Stimulated activated CD4-positive, alpha-beta T cell treated with anti-CD3 and anti-CD28 coated beads, Interleukin-2, amount 100 ng/mL, for 4 hours (primary cell): ENCODE measurements around the gene CCDC178.
"Not testable (repeated sequence)": the region's sequence is repeated elsewhere in the genome, so short reads cannot be mapped to it uniquely, and the experiment has no call there.

Source experiments
- DNase-seq: peaks from one replicate; pipeline ENCODE4 v3.0.0-alpha.2; 2020; ENCODE audit warnings: low read depth

The CCDC178 gene

DNA sequence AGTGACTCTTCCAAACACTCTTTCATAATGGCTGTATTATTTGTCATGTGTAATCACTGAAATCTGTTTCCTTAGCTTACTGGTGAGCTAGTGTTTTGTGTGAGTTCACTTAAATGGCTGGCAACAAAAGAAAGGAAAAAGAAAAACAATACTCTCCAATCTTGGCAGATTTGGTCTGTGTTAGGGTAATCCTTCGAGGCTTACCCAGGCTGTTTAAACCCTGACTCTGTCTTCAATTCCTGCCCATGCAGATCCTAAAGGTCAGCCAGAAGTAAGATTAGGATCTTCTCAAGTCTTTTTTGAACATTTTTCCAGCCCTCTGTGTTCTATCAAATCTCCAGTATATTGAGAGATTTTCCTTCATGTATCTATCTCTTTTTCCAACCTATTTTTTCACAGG is 85.3 kb downstream of the CCDC178 start:
- no peak for DNase-seq

DNA sequence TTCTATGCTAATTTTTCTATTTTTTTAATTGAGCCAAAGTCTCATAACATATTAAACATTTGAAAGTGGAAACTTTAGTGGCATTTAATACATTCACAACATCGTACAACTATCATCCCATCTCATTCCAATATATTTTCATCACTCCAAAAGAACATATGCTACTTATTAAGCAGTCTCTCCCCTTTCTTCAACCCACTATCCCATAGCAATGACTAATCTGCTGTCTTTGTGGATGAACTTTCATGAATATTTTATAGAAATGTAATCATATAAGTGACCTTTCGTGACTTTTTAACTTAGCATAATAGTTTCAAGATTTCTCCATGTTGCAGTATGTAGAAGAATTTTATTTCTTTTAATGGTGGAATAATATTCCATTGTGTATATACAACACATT is 90.3 kb downstream of the CCDC178 start:
- DNase-seq, result no peak

DNA sequence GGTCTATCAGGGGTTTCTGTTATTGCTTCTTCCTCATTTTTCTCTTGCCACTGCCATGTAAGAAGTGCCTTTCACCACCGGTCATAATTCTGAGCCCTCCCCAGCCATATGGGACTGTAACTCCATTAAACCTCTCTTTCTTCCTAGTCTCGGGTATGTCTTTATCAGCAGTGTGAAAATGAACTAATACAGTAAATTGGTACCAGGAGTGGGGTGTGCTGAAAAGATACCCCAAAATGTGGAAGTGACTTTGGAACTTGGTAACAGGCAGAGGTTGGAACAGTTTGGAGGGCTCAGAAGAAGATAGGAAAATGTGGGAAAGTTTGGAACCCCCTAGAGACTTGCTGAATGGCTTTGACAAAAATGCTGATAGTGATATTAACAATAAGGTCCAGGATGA is 100.8 kb downstream of the CCDC178 start:
- not testable (repeated sequence) for DNase-seq

DNA sequence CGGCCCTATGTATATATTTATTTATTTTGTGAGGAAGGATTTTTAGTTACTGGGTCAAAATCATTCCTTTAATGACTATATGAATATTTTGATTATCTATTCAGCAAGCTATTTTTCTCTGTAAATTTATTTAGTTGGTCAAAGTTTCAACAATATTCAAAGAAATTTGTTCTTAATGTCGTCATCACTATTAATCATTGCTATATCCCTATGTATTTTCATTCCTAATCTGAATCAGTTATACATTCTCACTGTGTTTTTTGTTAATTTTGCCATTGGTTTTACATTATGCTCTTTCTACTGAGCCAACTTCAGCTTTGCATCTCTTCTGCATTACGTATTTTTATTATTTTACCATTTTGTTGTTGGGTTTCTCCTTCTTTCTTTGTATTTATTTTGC is 105.7 kb downstream of the CCDC178 start:
- no peak for DNase-seq

DNA sequence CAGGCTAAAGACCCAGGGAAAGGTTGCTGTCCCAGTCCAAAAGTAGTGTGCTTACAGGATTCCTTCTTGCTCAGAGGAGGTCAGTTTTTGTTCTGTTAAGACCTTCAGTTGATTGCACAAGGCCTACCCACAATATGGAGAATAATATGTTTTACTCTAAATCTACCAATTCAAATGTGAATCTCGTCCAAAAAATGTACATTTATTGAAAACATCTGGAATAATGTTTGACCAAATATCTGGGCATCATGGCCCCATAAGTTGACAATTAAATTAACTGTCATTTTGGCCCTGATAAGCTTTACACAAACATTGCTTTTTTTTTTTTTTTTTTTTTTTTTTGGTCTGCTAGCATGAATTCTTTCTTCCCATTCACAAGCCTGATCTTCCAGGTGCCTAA is 109.8 kb downstream of the CCDC178 start:
- no peak for DNase-seq

DNA sequence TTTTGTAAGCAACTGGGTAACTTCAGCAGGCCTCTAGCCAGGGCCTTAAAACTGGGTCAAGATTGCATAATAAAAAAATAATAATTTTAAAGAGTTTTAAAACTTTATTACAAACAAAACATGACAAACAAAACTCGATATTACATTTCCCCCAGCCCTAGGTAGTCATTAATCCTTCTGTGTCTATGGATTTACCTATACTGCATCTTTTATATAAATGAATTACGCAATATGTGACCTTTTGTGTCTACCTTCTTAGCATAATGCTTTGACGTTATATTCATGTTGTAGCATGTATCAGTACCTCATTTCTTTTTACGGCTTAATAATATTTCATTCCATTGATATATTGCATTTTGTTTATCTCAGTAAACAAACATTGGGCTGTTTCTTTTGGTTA is 113.5 kb downstream of the CCDC178 start:
- no peak for DNase-seq

DNA sequence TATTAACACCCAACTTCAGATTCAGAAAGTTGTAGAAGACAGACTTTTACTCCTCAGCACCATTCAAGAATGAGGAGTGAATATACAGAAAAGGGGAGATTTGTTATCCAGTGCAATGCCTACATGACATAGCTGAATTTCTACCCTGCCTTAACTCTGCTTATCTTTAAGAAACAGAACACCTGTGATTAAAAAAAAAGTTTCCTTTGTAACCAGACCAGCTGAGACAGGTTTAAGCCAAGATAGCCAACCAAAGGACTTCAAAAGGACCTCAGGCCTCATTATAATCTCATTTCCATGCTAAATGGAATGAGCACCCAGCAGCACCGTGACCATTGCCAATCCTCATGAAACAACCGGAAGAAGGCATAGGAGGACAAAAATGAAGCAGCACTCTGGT is 122.9 kb downstream of the CCDC178 start:
- no peak for DNase-seq

DNA sequence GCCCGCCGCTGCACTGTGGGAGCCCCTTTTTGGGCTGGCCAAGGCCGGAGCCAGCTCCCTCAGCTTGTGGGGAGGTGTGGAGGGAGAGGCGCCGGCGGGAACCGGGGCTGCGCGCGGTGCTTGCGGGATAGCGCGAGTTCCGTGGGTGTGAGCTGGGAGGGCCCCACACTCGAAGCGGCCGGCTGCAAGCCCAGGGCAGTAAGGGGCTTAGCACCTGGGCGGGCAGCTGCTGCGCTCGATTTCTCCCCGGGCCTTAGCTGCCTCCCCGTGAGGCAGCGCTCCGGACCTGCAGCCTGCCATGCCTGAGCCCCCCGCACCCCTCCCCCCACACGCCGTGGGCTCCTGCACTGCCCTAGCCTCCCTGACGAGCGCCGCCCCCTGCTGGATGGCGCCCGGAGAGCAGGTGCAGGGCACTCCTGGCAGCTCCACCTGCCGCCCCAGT is 124.4 kb downstream of the CCDC178 start:
- no peak for DNase-seq

DNA sequence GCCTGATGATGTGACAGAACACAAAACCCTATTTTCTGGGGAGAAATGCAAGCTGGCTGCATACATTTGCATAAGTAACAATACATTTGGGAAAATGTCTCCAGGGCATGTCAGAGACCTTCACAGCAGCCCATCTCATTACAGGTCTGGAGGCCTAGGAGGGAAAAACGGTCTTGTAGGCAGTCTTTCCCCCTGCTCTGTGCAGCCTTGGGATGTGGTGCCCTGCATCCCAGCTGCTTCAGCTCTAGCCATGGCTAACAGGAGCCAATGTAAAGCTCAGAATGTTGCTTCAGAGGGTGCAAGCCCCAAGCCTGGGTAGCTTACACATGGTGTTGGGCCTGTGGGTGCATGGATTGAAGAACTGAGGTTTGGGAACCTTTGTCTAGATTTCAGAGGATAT is 133.0 kb downstream of the CCDC178 start:
- DNase-seq, result no peak

DNA sequence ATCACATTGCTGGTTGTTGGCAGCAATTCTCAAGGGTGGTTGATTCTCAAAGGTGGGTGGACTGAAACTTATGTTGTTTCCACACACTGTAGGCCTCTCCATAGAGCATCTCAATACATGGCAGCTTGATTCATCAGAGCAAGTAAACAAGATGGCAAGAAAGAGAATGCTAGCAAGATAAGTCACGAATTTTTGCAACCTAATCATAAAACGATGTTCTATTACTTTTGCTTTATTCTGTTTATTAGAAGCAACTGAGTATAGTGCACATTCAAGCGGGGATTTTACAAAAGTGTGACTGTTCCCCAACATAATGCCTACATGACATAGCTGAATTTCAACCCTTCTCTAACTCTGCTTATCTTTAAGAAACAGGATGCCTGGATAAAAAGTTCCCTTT is 136.2 kb downstream of the CCDC178 start:
- DNase-seq, result no peak

DNA sequence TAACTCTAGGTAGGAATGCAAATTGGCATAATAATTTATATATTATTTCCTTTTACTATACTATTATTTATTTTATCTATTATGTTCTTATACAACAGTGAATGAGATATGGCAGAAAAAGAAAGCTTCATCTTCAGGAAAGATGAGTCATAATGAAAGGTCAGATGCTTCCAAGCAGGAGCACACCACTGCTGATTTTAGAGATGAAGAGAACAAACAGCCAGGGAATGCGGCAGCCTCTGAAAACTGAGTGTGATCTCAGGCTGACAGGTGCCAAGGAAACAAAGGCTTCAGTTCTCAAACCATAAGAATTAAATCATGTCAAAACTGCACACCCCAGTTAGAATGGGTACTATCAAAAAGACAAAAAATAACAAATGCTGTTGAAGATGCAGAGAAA is 149.0 kb downstream of the CCDC178 start:
- no peak for DNase-seq

DNA sequence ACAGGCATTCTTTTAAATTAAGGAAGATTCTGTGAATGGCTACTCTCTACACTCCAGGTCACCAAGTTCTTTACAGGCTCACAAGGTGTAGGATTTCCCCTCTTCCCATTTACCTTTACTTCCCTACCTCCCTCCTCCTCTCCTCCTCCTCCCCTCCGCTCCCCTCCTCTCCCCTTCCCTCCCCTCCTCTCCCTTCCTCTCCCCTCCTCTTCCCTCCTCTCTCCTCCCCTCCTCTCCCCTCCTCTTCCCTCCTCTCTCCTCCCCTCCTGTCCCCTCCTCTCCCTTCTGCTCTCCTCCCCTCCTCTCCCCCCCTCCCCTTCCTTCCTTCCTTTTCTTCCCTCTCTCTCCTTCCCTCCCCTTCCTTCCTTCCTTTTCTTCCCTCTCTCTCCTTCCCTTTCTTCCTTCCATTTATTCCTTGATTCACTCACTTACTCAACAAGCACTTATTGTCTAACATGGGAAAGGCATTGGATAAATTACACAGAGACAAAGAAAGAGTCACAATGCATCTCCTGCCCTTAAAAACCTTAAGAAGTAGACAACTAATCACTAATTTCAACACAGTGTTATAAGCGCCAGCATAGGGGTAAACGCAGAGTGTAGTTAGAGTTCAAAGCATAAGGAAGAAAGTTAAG is 152.3 kb downstream of the CCDC178 start:
- DNase-seq, result no peak

DNA sequence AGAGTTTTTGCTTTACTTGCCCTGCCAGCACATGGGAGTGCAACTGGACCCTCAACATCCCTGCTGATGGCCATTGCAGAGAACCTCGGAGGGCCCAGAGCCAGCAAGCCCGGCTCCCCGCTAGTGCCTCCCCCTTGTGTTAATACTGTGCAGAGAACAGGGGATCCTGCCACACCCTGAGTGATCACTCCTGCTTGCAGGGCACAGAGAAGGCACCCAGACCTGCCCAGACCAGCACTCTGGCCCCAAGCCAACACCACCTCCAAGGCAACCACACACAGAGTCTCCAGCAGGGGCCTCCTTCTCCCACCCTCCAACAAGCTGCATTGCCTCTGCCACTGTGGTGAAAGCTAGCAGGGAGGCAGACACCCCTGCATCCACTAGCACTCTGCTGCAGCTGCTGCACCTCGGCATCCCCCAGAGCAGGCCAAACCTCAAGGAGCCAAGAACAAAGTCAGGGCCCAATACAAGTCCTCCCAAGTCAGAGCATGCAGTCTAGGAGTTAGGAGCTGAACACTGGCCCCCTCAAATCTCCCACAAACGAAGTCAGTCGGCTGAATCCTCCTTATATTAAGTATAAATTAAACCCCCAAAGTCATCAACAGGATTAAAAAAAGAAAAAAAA is 157.7 kb downstream of the CCDC178 start:
- no peak for DNase-seq

DNA sequence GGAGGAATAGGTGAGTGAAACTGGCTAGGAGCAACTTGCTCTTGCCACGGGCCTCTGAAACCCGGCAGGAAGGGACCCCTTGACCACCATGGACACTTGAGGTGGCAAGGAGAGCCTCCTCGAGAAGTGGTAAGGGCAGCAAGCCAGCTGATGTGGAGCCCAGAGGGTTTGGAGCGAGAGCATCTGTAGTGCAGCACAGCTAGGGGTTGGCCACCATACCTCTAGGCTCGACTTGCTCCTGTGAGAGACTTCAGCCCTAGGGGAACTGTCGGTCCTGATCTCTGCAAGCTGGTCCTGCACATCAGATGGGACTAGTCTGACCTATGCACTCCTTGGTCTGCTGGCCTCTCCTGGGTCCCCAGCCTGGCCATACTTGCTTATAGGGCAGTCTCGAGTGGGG is 158.4 kb downstream of the CCDC178 start:
- no peak for DNase-seq

DNA sequence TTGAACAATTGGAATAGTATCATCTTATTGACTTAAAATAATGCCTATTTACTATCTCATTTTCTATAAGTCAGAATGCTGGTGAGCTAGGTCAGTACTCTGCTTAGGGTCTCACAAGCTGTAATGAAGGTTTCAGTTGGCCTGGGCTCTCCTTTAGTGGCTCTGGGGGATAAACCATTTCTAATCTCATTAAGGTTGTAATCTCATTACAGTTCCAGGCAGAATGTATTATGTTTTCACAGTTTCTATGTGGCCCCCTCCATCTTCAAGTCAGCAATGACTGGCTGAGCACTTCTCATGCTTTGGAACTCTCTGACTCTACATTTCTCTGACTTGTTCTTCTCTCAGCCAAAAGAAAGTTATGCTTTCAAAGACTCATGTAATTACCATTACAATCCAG is 163.1 kb downstream of the CCDC178 start:
- no peak for DNase-seq

DNA sequence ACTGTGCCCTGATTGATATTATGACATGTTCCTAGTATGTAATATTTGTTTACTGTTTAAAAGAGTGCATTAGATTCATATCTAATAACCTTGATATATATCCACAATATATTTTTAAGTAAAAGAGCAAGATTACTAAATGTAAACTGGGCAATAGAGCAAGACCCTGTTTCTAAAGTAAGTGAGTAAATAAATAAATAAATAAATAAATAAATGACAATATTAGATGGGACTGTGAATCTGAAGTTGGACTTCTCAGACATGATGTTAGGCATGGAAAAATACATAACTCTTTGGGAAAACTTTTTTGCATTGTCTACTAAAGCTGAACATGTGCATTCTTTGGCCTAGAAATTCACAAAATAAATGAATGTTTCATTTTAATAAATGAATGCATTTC is 164.7 kb downstream of the CCDC178 start:
- no peak for DNase-seq

DNA sequence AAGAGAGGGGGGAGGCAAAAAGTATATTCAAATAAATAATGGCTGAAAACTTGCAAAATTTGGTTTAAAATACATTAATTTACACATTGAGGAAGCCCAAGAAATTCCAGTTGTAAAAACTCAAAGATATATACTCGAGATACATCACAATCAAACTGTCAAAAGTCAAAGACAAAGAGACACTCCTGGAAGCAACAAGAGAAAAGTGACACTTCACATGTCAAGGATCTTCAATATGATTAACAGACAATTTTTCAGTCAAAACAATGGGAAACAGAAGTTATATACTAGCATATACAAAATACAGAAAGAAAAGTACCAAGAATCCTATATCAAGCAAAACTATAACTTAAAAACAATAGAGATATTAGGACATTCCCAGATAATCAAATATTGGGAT is 170.2 kb downstream of the CCDC178 start:
- no peak for DNase-seq

DNA sequence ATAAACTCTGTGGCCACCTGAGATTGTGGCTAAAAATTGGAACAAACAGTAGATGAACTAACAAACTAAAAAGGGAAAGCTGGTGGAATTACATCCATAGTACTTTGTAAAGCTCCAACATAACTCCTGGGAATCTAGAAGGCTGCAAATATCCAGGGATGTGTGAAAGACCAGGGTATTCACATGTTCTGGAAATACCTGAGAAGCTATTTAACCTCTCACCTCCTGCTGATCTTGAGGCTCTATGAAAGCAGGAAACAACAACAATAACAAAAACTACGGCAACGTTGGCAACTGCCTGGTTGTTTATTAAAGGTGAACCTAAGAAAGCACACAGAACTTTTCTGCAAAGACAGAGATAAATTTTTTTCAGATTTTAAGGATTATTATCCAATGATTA is 171.3 kb downstream of the CCDC178 start:
- DNase-seq, result no peak

DNA sequence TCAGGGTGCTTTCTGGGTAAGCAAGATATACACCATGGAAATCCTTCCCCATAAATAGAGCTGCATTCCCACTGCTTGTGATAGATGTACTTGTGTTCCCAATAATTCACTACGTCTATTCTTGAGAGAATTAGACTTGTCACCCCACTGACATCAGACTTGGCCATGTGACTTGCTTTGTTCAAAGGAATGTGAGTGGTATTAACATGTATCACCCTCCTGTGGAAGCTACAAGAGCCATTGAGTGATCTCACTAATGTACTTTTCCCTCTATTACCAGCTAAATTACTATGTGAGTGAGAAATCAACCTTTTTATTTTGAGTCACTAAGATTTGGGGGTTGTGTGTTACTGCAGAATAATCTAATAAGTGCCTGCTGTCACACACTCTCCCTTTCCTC is 176.0 kb downstream of the CCDC178 start:
- no peak for DNase-seq

DNA sequence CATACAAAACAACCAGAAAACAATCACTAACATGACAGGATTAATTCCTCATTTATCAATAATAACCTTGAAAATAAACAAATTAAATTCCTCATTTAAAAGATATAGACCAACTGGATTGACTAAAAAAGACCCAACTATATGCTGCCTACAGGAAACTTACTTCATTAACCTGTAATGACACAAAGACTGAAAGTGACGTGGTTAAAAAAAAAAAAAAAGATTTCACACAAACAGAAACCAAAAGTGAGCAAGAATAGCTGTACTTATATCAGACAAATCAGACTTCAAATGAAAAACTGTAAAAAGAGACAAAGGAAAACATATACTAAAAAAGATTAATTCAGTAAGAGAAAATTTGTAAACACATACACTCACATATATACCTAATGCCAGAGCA is 201.2 kb downstream of the CCDC178 start:
- no peak for DNase-seq

DNA sequence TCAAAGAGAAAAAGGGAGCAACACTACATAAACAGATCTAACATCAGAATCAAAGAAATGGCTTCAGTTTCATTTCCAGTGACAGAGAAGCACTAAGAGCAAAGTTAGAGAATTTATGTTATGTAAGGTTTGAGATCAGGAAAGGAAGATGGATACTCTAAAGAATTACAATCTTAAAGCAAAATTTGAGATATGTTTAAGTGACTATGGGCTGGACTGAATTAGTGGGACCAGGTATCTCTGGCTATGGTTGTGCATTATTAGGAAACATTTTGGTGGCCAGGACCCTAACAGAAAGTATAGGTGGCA is 208.2 kb downstream of the CCDC178 start:
- DNase-seq, result no peak

DNA sequence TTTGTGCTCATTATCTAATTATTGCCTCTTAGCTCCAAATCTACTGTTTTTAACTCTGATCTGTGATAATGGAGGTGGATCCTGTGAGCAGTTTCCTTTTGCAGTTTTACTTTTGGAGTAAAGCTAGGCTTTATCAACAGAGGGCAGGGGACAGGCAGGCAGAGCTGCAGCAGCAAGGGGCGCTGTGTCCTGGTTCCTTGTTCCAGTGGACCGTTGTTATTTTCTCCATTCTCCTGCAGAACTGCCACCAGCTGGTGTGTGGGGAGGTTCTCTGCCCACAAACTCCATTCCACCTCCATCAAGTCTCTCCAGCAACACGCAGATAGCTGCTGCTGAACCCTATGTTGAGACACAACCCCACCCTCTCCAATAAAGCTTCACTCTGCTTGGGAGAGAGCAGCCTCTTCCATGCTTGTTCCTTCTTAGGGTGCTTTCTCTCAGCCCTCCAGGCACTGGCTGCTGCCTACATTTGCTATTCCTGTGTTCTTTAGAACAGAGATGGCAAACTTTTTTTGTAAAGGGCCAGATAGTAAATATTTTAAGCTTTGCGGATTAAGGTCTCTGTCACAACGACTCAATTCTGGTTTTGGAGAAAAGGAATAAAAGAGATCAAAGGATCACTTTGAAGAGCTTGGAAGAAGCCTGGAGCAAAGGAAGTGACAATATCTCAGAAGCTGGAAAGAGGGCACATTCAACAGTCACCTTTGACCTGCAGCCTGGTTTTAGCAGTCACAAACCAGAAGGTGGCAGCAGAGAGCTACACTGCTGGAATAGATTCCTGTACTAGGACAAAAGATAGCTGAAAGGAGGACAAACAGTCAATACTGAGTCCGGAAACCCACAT is 208.8 kb downstream of the CCDC178 start:
- no peak for DNase-seq

DNA sequence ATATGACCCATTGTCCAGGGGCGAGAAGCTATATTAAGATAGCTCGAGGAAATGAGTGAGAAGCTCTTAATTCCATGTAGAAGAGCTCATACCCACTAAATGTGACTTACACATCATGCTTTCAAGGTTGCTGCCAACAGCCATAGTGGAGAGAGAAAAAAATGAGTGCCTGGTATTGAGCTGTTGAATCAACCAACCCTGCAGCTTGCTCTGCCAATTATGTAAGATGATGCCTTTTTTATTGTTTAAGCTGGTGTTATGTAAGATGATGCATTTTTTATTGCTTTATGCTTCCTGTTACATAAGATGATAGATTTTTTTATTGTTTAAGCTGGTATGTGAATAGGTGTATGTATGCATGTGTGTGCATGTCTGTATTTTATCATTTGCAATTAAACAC is 228.2 kb downstream of the CCDC178 start:
- DNase-seq, result no peak
